ENCODE data around the gene TPK1.

TPK1 gene

DNA sequence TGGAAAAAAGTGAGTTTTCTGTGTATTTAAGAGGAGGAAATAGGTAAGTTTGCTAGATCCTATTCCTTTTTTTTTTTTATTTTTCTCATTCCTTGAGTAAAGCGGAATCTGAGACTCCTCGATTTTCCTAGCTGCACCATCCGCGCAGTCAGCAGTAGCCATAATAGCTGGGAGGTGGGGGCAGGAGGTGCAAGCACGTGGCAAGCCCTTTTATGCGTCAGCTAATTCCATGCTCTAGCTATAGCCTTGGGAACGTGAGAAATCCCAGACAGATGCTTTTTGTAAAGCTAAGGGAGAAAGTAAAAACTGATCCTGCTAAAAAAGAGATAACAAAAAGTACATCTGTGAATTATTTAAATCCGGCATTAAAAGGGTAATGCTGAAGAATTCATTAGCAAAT, 33.2 kb upstream of the TPK1 start:
- Histone ChIP-seq H3K9ac (no peak overlapping the region), H3K4me1 (ENCODE audit: low read depth, poor library complexity, severe bottlenecking) (no peaks in the 10 kb centered on the region), H3K36me3 (ENCODE audit: insufficient read depth) (no peaks in the 10 kb centered on the region), H2AFZ (ENCODE audit: low read depth) (no peak overlapping the region), H3K4me3 (IDR thresholded peaks at IDR 0.05; ENCODE audit: insufficient read depth, low read depth, low read length) (no peak overlapping the region), H4K20me1 (ENCODE audit: insufficient read depth) (no peaks in the 10 kb centered on the region), H3K27ac (no peak overlapping the region), H3K27me3 (ENCODE audit: insufficient read depth, low read depth) (no peaks in the 10 kb centered on the region), H3K79me2 (ENCODE audit: insufficient read depth, low read depth) (no peaks in the 10 kb centered on the region), H3K4me2 (no peak overlapping the region)
- no peak for TF ChIP-seq CTCF (conservative IDR thresholded peaks at IDR 0.05; ENCODE audit: low read depth, low read length)

DNA sequence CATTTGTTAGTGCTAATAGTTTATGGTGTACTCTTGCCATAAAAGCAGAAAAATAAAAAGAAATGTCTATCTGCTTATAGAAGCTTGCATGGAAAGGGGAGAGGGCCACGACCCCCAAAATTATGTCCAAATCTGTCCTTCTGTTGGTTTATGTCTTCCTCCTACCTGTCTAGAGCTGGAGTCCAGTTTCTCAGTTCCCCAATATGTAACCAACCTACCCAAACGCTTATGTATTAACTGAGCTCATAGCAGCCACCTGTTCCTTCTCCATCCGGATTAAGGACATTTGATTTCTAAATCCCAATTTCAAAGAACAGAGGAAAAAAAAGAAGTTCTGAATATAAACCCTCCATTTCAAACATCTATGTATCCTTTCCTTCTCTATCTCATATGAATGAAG, 30.3 kb upstream of the TPK1 start:
- Histone ChIP-seq H3K9ac (no peak overlapping the region), H2AFZ (ENCODE audit: low read depth) (no peak overlapping the region), H3K27me3 (ENCODE audit: insufficient read depth, low read depth) (no peaks in the 10 kb centered on the region), H3K79me2 (ENCODE audit: insufficient read depth, low read depth) (no peaks in the 10 kb centered on the region), H4K20me1 (ENCODE audit: insufficient read depth) (no peaks in the 10 kb centered on the region), H3K27ac (no peak overlapping the region), H3K4me3 (IDR thresholded peaks at IDR 0.05; ENCODE audit: insufficient read depth, low read depth, low read length) (no peak overlapping the region), H3K36me3 (ENCODE audit: insufficient read depth) (no peaks in the 10 kb centered on the region), H3K4me1 (ENCODE audit: low read depth, poor library complexity, severe bottlenecking) (no peaks in the 10 kb centered on the region), H3K4me2 (no peak overlapping the region)
- no peak for TF ChIP-seq CTCF (conservative IDR thresholded peaks at IDR 0.05; ENCODE audit: low read depth, low read length)

DNA sequence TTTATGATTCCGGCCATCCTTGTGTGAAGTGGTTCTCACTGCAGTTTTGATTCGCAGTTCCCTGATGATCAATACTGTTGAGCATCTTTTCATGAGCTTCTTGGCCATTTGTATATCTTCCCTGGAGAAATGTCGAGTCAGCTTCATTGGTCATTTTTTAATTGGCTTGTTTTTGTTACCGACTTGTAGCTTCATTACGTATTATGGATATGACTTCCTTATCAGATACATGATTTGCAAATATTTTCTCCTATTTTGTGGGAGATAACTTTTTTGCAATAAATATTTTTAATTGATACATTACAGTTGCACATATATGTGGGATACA, 27.4 kb upstream of the TPK1 start:
- Histone ChIP-seq H3K9ac (no peak overlapping the region), H3K27ac (no peak overlapping the region), H3K79me2 (ENCODE audit: insufficient read depth, low read depth) (no peaks in the 10 kb centered on the region), H3K27me3 (ENCODE audit: insufficient read depth, low read depth) (no peaks in the 10 kb centered on the region), H3K4me3 (IDR thresholded peaks at IDR 0.05; ENCODE audit: insufficient read depth, low read depth, low read length) (no peak overlapping the region), H3K36me3 (ENCODE audit: insufficient read depth) (no peaks in the 10 kb centered on the region), H4K20me1 (ENCODE audit: insufficient read depth) (no peaks in the 10 kb centered on the region), H3K4me1 (ENCODE audit: low read depth, poor library complexity, severe bottlenecking) (no peaks in the 10 kb centered on the region), H2AFZ (ENCODE audit: low read depth) (no peak overlapping the region), H3K4me2 (no peak overlapping the region)
- no peak for TF ChIP-seq CTCF (conservative IDR thresholded peaks at IDR 0.05; ENCODE audit: low read depth, low read length)

- no peak overlapping the region for H3K9ac ChIP-seq
- no peak overlapping the region for H3K4me3 ChIP-seq (IDR thresholded peaks at IDR 0.05; ENCODE audit: insufficient read depth, low read depth, low read length)
- no peak overlapping the region for H2AFZ ChIP-seq (ENCODE audit: low read depth)
- no peak overlapping the region for H3K4me2 ChIP-seq
- H3K4me1 ChIP-seq (ENCODE audit: low read depth, poor library complexity, severe bottlenecking), result no peaks in the 10 kb centered on the region
- H3K79me2 ChIP-seq (ENCODE audit: insufficient read depth, low read depth), result no peaks in the 10 kb centered on the region
- H3K36me3 ChIP-seq (ENCODE audit: insufficient read depth), result no peaks in the 10 kb centered on the region
- no peak for TF ChIP-seq CTCF (conservative IDR thresholded peaks at IDR 0.05; ENCODE audit: low read depth, low read length)
- H4K20me1 ChIP-seq (ENCODE audit: insufficient read depth), result no peaks in the 10 kb centered on the region
- H3K27me3 ChIP-seq (ENCODE audit: insufficient read depth, low read depth), result no peaks in the 10 kb centered on the region
- H3K27ac ChIP-seq, result no peak overlapping the region
Measured at GRCh38 chr7:144862612-144863319, 26.9 kb upstream of the TPK1 start.
